ENCODE results near the gene CRY2. TPM values are rescaled to one million over a fixed set of nuclear protein-coding genes. Genes with fewer than 3 reads are reported as not detected.

CRY2 gene
- polyA plus RNA-seq, 1 of the 3 experiments (the other 2 are of a cell fraction) = 6.7 TPM

DNA sequence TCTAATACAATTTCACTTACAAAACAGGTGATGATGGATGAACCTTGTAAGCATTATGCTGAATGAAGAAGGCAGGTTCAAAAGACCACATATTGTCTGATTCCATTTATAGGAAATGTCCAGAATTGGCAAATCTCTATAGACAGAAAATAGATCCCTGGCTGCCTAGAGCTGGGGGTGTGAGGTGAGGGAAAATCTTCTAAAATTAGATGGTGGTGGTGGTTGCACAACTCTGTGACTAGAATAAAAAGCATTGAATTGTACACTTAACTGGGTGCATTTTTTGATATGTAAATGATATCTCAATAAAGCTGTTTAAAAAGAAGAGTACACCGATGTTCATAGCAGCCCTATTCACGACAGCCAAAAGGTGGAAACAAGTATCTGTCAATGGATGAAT is 16.7 kb upstream of the CRY2 start:
- Histone ChIP-seq H3K4me2 (no peak overlapping the region), H2AFZ (ENCODE audit: low read depth) (no peak overlapping the region), H4K20me1 (ENCODE audit: insufficient read depth) (no peaks in the 10 kb centered on the region), H3K27me3 (ENCODE audit: insufficient read depth) (peaks cover 20% of the 10 kb centered on the region; the same call in 1 of the 2 replicates), H3K9me3 (no peaks in the 10 kb centered on the region), H3K27ac (ENCODE audit: low read depth in 2 of 2, low read length in 1 of 2) (no peak overlapping the region), H3F3A (replicated peaks; ENCODE audit: insufficient read depth) (no peaks in the 10 kb centered on the region), H3K9ac (no peak overlapping the region), H3K9me2 (no peaks in the 10 kb centered on the region), H3K4me1 (ENCODE audit: control insufficient read depth in 1 of 2, insufficient read depth in 2 of 2, low read depth in 1 of 2, low read length in 1 of 2) (no peaks in the 10 kb centered on the region; a peak in 2 of 4 replicates), H3K36me3 (replicated peaks in 1 of 2; ENCODE audit: control insufficient read depth in 1 of 2, insufficient read depth in 2 of 2, low read length in 1 of 2) (no peaks in the 10 kb centered on the region), H3K79me2 (ENCODE audit: insufficient read depth) (no peaks in the 10 kb centered on the region), H3K4me3 (ENCODE audit: low read depth in 2 of 2, low read length in 1 of 2) (no peak overlapping the region)
- ChIA-PET POLR2A (no interaction called here), CTCF (interaction anchor here (1.0 to 6.8 kb wide), 2 partner anchors 13 to 459 kb away, joined by 3 to 47 read pairs; partner anchors contain the start of gene CRY2)
- no peak for DNase-seq
- WGBS (ENCODE audit: low lambda C conversion rate) = 68% methylated on average over 2 of the region's 2 CpGs
- TF ChIP-seq, protein P1, sequence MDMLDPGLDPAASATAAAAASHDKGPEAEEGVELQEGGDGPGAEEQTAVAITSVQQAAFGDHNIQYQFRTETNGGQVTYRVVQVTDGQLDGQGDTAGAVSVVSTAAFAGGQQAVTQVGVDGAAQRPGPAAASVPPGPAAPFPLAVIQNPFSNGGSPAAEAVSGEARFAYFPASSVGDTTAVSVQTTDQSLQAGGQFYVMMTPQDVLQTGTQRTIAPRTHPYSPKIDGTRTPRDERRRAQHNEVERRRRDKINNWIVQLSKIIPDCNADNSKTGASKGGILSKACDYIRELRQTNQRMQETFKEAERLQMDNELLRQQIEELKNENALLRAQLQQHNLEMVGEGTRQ (IDR thresholded peaks at IDR 0.05; ENCODE audit: borderline replicate concordance, low read depth, low read length) = no peak
- TF ChIP-seq JUND (IDR thresholded peaks at IDR 0.05) (no peak), TCF12 (IDR thresholded peaks at IDR 0.05) (no peak), MXI1 (IDR thresholded peaks at IDR 0.05; ENCODE audit: low read depth, low read length) (no peak), RFX5 (IDR thresholded peaks at IDR 0.05; ENCODE audit: low read length) (no peak), SMC3 (IDR thresholded peaks at IDR 0.05; ENCODE audit: low read depth, low read length) (no peak), FOSL2 (IDR thresholded peaks at IDR 0.05; ENCODE audit: borderline replicate concordance, low read depth) (no peak), POLR2AphosphoS5 (IDR thresholded peaks at IDR 0.05; ENCODE audit: low read depth, low read length) (no peak), NFIC (IDR thresholded peaks at IDR 0.05; ENCODE audit: borderline replicate concordance) (no peak), EP300 (IDR thresholded peaks at IDR 0.05; ENCODE audit: borderline replicate concordance in 1 of 2, low read depth in 1 of 2, low read length in 1 of 2) (no peak), NRF1 (IDR thresholded peaks at IDR 0.05; ENCODE audit: low read depth, low read length) (no peak), TEAD4 (IDR thresholded peaks at IDR 0.05; ENCODE audit: borderline replicate concordance, insufficient read depth) (no peak)
- TF ChIP-seq, protein P2, sequence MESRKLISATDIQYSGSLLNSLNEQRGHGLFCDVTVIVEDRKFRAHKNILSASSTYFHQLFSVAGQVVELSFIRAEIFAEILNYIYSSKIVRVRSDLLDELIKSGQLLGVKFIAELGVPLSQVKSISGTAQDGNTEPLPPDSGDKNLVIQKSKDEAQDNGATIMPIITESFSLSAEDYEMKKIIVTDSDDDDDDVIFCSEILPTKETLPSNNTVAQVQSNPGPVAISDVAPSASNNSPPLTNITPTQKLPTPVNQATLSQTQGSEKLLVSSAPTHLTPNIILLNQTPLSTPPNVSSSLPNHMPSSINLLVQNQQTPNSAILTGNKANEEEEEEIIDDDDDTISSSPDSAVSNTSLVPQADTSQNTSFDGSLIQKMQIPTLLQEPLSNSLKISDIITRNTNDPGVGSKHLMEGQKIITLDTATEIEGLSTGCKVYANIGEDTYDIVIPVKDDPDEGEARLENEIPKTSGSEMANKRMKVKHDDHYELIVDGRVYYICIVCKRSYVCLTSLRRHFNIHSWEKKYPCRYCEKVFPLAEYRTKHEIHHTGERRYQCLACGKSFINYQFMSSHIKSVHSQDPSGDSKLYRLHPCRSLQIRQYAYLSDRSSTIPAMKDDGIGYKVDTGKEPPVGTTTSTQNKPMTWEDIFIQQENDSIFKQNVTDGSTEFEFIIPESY (IDR thresholded peaks at IDR 0.05; ENCODE audit: borderline replicate concordance, low read depth) = no peak
- TF ChIP-seq, protein P3, sequence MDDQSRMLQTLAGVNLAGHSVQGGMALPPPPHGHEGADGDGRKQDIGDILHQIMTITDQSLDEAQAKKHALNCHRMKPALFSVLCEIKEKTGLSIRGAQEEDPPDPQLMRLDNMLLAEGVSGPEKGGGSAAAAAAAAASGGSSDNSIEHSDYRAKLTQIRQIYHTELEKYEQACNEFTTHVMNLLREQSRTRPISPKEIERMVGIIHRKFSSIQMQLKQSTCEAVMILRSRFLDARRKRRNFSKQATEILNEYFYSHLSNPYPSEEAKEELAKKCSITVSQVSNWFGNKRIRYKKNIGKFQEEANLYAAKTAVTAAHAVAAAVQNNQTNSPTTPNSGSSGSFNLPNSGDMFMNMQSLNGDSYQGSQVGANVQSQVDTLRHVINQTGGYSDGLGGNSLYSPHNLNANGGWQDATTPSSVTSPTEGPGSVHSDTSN (IDR thresholded peaks at IDR 0.05) = no peak
- TF ChIP-seq, protein P4, sequence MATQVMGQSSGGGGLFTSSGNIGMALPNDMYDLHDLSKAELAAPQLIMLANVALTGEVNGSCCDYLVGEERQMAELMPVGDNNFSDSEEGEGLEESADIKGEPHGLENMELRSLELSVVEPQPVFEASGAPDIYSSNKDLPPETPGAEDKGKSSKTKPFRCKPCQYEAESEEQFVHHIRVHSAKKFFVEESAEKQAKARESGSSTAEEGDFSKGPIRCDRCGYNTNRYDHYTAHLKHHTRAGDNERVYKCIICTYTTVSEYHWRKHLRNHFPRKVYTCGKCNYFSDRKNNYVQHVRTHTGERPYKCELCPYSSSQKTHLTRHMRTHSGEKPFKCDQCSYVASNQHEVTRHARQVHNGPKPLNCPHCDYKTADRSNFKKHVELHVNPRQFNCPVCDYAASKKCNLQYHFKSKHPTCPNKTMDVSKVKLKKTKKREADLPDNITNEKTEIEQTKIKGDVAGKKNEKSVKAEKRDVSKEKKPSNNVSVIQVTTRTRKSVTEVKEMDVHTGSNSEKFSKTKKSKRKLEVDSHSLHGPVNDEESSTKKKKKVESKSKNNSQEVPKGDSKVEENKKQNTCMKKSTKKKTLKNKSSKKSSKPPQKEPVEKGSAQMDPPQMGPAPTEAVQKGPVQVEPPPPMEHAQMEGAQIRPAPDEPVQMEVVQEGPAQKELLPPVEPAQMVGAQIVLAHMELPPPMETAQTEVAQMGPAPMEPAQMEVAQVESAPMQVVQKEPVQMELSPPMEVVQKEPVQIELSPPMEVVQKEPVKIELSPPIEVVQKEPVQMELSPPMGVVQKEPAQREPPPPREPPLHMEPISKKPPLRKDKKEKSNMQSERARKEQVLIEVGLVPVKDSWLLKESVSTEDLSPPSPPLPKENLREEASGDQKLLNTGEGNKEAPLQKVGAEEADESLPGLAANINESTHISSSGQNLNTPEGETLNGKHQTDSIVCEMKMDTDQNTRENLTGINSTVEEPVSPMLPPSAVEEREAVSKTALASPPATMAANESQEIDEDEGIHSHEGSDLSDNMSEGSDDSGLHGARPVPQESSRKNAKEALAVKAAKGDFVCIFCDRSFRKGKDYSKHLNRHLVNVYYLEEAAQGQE (IDR thresholded peaks at IDR 0.05; ENCODE audit: low read depth, low read length) = no peak
